ENCODE results near the gene TCF7L2.

DNA sequence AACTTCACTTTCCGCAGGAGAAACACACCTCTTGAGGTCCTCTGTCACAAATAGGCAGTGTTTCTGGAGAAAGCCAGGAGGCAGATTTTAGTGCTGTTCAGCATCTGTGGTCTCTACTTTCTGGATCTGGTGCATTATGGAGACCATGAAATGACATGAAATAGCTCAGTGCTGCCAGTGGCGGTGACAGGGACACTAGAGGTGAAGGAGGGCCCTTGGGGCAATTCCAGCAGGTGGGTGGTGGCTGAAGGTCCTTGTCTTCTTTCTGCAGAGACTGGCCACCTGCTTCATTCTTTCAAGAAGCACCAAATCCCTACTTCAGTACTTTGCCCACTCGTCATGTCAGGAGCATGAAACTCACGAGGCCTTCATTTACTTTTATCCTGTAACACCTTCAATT, 135.7 kb downstream of the TCF7L2 start:
- TF ChIP-seq, protein P1, sequence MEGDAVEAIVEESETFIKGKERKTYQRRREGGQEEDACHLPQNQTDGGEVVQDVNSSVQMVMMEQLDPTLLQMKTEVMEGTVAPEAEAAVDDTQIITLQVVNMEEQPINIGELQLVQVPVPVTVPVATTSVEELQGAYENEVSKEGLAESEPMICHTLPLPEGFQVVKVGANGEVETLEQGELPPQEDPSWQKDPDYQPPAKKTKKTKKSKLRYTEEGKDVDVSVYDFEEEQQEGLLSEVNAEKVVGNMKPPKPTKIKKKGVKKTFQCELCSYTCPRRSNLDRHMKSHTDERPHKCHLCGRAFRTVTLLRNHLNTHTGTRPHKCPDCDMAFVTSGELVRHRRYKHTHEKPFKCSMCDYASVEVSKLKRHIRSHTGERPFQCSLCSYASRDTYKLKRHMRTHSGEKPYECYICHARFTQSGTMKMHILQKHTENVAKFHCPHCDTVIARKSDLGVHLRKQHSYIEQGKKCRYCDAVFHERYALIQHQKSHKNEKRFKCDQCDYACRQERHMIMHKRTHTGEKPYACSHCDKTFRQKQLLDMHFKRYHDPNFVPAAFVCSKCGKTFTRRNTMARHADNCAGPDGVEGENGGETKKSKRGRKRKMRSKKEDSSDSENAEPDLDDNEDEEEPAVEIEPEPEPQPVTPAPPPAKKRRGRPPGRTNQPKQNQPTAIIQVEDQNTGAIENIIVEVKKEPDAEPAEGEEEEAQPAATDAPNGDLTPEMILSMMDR (IDR thresholded peaks at IDR 0.05): no peak
- no peak for TF ChIP-seq POLR2A (IDR thresholded peaks at IDR 0.05)
